ENCODE results near the gene POU2F2. TPM values are rescaled to one million over a fixed set of nuclear protein-coding genes. Genes with fewer than 3 reads are reported as not detected.

POU2F2 gene
- total and polyA plus RNA-seq, 10 of the 15 experiments (the other 5 are each of a cell fraction or from before 2014, with no cell fraction given), result 4.4 to 62.4 (median 37.9) TPM

DNA sequence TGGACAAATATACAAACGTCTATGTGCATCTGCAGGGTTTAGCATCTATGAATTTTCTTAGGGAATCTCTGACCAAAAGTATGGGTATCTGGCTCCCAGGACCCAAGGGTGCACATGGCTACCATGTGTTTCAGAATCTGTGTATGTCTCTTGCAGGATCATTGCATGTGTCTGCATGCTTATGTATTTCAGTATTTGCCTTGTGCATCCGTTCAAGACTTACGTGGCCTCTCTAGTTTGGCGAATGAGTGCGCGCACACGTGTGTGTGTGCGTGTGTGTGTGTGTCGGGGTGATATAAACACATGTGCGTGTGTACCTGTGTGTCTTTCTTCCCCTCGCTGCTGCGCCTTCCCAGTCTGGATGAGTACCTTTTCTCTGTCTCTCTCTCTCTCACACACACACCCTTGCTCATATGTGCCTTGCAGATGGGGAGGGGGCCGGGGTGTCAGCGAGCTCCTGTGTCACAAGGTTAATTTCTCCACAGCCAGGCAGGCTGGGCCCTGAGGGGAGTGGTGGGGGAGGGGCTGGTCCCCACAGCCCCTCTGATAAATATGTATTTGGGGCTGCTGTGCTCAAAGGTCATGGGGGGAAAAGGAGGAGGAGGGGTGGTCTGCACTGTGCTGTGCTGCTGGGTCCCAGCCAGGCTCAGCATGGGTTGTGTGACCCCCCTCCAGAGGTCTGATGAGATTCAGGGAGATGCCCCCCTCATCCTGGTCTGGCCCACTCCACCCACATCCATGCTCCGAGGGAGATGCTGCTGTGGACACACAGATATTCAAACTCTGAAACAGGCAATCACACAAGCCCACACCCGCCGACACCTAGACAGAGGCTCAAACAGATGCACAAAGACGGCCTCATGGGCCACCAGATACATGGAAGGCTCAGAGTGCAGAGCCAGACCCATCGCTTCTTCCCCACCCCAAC, 37.5 kb upstream of the POU2F2 start:
- Histone ChIP-seq H3K9me3 (replicated peaks; ENCODE audit: control insufficient read depth, insufficient read depth, low read length) (no peaks in the 10 kb centered on the region), H3K4me3 (no peak overlapping the region), H3K4me2 (ENCODE audit: control insufficient read depth, insufficient read depth) (no peak overlapping the region), H3K9ac (ENCODE audit: control insufficient read depth, insufficient read depth, low read length) (no peak overlapping the region), H3K36me3 (ENCODE audit: control insufficient read depth in 2 of 2, insufficient read depth in 2 of 2, low read length in 1 of 2) (no peaks in the 10 kb centered on the region), H2AFZ (ENCODE audit: control insufficient read depth, low read depth, low read length) (no peak overlapping the region), H3K79me2 (ENCODE audit: control insufficient read depth, insufficient read depth, low read length) (no peaks in the 10 kb centered on the region), H3K4me1 (ENCODE audit: control insufficient read depth, insufficient read depth, low read length) (no peaks in the 10 kb centered on the region), H4K20me1 (ENCODE audit: control insufficient read depth, insufficient read depth) (no peaks in the 10 kb centered on the region), H3K27me3 (replicated peaks in 1 of 2; ENCODE audit: control insufficient read depth in 2 of 2, insufficient read depth in 2 of 2, low read length in 1 of 2) (peaks cover 0 to 1% of the 10 kb centered on the region in 2 experiments; a peak in 2 of 4 replicates), H3K27ac (ENCODE audit: control insufficient read depth, insufficient read depth) (no peak overlapping the region)
- ATAC-seq (no peak), DNase-seq (ENCODE audit: low read depth, low spot score) (no peak), FAIRE-seq (no peak)
- POLR2A ChIA-PET, result interaction anchor here (0.6 kb wide), 1 partner anchor 32 kb away, joined by 3 read pairs; no protein-coding TSS in a partner anchor
- intact Hi-C loops (cut with micrococcal nuclease; ENCODE audit: unreplicated experiment), result no loop called here
- in situ Hi-C loops (cut with MboI), result no loop called here
- RAD21 ChIA-PET (ENCODE audit: unreplicated experiment), result no interaction called here
- 56% methylated on average over 19 of the region's 19 CpGs for WGBS (ENCODE audit: insufficient coverage, insufficient replicate concordance, low lambda C conversion rate, missing lambda C conversion rate)
- no TSS peak for BruUV-seq (replicated peaks)
- SMC1A ChIA-PET (ENCODE audit: uncharacterized antibody, unreplicated experiment), result no interaction called here
- CTCF ChIA-PET, result no interaction called here
- no peak for TF ChIP-seq ZNF622 (IDR thresholded peaks at IDR 0.05)
- TF ChIP-seq ZNF24 (IDR thresholded peaks at IDR 0.05), result no peak
- no peak for TF ChIP-seq HDAC6 (IDR thresholded peaks at IDR 0.05; ENCODE audit: unreplicated experiment)
- no peak for TF ChIP-seq BCL11A (IDR thresholded peaks at IDR 0.05; ENCODE audit: low read depth, low read length)
- TF ChIP-seq, protein P1, sequence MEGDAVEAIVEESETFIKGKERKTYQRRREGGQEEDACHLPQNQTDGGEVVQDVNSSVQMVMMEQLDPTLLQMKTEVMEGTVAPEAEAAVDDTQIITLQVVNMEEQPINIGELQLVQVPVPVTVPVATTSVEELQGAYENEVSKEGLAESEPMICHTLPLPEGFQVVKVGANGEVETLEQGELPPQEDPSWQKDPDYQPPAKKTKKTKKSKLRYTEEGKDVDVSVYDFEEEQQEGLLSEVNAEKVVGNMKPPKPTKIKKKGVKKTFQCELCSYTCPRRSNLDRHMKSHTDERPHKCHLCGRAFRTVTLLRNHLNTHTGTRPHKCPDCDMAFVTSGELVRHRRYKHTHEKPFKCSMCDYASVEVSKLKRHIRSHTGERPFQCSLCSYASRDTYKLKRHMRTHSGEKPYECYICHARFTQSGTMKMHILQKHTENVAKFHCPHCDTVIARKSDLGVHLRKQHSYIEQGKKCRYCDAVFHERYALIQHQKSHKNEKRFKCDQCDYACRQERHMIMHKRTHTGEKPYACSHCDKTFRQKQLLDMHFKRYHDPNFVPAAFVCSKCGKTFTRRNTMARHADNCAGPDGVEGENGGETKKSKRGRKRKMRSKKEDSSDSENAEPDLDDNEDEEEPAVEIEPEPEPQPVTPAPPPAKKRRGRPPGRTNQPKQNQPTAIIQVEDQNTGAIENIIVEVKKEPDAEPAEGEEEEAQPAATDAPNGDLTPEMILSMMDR (IDR thresholded peaks at IDR 0.05 in 2 of 3, conservative IDR thresholded peaks at IDR 0.05 in 1 of 3; ENCODE audit: control insufficient read depth in 2 of 3, extremely low read depth in 1 of 3, insufficient read depth in 1 of 3, low read depth in 3 of 3, low read length in 3 of 3), result no peak
- TF ChIP-seq RAD51 (IDR thresholded peaks at IDR 0.05), result no peak
- no peak for TF ChIP-seq ZNF207 (IDR thresholded peaks at IDR 0.05; ENCODE audit: borderline replicate concordance)
- no peak for TF ChIP-seq CBX5 (IDR thresholded peaks at IDR 0.05; ENCODE audit: low read depth)
- TF ChIP-seq SREBF2 (IDR thresholded peaks at IDR 0.05; ENCODE audit: low read length), result no peak
- TF ChIP-seq, protein P2, sequence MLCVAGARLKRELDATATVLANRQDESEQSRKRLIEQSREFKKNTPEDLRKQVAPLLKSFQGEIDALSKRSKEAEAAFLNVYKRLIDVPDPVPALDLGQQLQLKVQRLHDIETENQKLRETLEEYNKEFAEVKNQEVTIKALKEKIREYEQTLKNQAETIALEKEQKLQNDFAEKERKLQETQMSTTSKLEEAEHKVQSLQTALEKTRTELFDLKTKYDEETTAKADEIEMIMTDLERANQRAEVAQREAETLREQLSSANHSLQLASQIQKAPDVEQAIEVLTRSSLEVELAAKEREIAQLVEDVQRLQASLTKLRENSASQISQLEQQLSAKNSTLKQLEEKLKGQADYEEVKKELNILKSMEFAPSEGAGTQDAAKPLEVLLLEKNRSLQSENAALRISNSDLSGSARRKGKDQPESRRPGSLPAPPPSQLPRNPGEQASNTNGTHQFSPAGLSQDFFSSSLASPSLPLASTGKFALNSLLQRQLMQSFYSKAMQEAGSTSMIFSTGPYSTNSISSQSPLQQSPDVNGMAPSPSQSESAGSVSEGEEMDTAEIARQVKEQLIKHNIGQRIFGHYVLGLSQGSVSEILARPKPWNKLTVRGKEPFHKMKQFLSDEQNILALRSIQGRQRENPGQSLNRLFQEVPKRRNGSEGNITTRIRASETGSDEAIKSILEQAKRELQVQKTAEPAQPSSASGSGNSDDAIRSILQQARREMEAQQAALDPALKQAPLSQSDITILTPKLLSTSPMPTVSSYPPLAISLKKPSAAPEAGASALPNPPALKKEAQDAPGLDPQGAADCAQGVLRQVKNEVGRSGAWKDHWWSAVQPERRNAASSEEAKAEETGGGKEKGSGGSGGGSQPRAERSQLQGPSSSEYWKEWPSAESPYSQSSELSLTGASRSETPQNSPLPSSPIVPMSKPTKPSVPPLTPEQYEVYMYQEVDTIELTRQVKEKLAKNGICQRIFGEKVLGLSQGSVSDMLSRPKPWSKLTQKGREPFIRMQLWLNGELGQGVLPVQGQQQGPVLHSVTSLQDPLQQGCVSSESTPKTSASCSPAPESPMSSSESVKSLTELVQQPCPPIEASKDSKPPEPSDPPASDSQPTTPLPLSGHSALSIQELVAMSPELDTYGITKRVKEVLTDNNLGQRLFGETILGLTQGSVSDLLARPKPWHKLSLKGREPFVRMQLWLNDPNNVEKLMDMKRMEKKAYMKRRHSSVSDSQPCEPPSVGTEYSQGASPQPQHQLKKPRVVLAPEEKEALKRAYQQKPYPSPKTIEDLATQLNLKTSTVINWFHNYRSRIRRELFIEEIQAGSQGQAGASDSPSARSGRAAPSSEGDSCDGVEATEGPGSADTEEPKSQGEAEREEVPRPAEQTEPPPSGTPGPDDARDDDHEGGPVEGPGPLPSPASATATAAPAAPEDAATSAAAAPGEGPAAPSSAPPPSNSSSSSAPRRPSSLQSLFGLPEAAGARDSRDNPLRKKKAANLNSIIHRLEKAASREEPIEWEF (IDR thresholded peaks at IDR 0.05; ENCODE audit: insufficient replicate concordance, low read depth, low read length), result no peak
- TF ChIP-seq, protein P3, sequence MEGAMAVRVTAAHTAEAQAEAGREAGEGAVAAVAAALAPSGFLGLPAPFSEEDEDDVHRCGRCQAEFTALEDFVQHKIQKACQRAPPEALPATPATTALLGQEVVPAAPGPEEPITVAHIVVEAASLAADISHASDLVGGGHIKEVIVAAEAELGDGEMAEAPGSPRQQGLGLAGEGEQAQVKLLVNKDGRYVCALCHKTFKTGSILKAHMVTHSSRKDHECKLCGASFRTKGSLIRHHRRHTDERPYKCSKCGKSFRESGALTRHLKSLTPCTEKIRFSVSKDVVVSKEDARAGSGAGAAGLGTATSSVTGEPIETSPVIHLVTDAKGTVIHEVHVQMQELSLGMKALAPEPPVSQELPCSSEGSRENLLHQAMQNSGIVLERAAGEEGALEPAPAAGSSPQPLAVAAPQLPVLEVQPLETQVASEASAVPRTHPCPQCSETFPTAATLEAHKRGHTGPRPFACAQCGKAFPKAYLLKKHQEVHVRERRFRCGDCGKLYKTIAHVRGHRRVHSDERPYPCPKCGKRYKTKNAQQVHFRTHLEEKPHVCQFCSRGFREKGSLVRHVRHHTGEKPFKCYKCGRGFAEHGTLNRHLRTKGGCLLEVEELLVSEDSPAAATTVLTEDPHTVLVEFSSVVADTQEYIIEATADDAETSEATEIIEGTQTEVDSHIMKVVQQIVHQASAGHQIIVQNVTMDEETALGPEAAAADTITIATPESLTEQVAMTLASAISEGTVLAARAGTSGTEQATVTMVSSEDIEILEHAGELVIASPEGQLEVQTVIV (IDR thresholded peaks at IDR 0.05; ENCODE audit: borderline replicate concordance, partially characterized antibody), result no peak
- no peak for TF ChIP-seq POLR2AphosphoS5 (IDR thresholded peaks at IDR 0.05; ENCODE audit: low read length)
- no peak for TF ChIP-seq YBX1 (IDR thresholded peaks at IDR 0.05)
- TF ChIP-seq ATF7 (IDR thresholded peaks at IDR 0.05; ENCODE audit: low read depth), result no peak

Data from GM12878 (cell line).